ENCODE results near the gene PRCP. TPM values are rescaled to one million over a fixed set of nuclear protein-coding genes. Genes with fewer than 3 reads are reported as not detected.

PRCP gene
- total RNA-seq, 1 experiment from 2014 or later = 56.7 TPM

GRCh38 chr11:82848829-82849228 lies 51.4 kb downstream of the PRCP start:
- H3K9ac ChIP-seq (ENCODE audit: extremely low read depth, insufficient read length, low read length) = no peak overlapping the region
- H3K23me2 ChIP-seq (ENCODE audit: insufficient read length, low read depth, low read length, poor library complexity, severe bottlenecking) = no peaks in the 10 kb centered on the region

More at GRCh38 chr11:82848829-82849228, 51.4 kb downstream of the PRCP start:
- DNase-seq = no peak
- Histone ChIP-seq H3K9me3 (ENCODE audit: control insufficient read depth, low read depth, low read length) (no peaks in the 10 kb centered on the region), H2BK20ac (ENCODE audit: low read depth, low read length, poor library complexity, severe bottlenecking) (no peak overlapping the region), H2BK12ac (ENCODE audit: insufficient read length, low read depth, low read length) (no peak overlapping the region), H3K56ac (ENCODE audit: insufficient read length, low read depth, low read length) (no peak overlapping the region), H3K4me2 (ENCODE audit: insufficient read depth, insufficient read length, low read length) (no peak overlapping the region), H2AFZ (ENCODE audit: low read length) (no peak overlapping the region), H3K18ac (ENCODE audit: insufficient read length, low read depth, low read length) (no peak overlapping the region), H2BK15ac (ENCODE audit: low read depth, low read length) (no peak overlapping the region), H2BK120ac (ENCODE audit: low read depth, low read length, poor library complexity, severe bottlenecking) (no peak overlapping the region), H3K79me2 (ENCODE audit: insufficient read depth, low read length) (no peaks in the 10 kb centered on the region), H3K27ac (ENCODE audit: insufficient read length, low read depth, low read length) (no peak overlapping the region), H4K8ac (replicated peaks; ENCODE audit: insufficient read length, low read depth, low read length) (no peak overlapping the region), H4K5ac (ENCODE audit: insufficient read length, low read depth, low read length) (no peak overlapping the region), H2BK5ac (ENCODE audit: insufficient read length, low read length) (no peak overlapping the region), H3K4me1 (ENCODE audit: insufficient read depth, low read length) (no peaks in the 10 kb centered on the region), H3K27me3 (ENCODE audit: insufficient read depth, low read length) (no peaks in the 10 kb centered on the region), H3K14ac (ENCODE audit: insufficient read depth, low read length) (no peak overlapping the region), H3K23ac (ENCODE audit: insufficient read length, low read depth, low read length) (no peak overlapping the region), H2AK5ac (ENCODE audit: insufficient read length, low read length) (no peak overlapping the region), H3K4ac (ENCODE audit: low read depth, low read length) (no peak overlapping the region), H3T11ph (ENCODE audit: low read length) (no peak overlapping the region), H3K79me1 (ENCODE audit: insufficient read depth, low read depth, low read length, poor library complexity, severe bottlenecking) (no peaks in the 10 kb centered on the region), H4K20me1 (ENCODE audit: control insufficient read depth, insufficient read depth, insufficient read length) (no peaks in the 10 kb centered on the region), H4K91ac (ENCODE audit: insufficient read length, low read depth, low read length) (no peak overlapping the region)
- H3K4me3 Mint-ChIP-seq = no peak overlapping the region
- H3K27me3 Mint-ChIP-seq (ENCODE audit: low read depth) = no peaks in the 10 kb centered on the region
- TF ChIP-seq CTCF (conservative IDR thresholded peaks at IDR 0.05) = no peak
- H3K36me3 Mint-ChIP-seq (ENCODE audit: insufficient read depth in 1 of 3, low read depth in 3 of 3) = no peaks in the 10 kb centered on the region
- H3K4me1 Mint-ChIP-seq = peaks cover 15 to 19% of the 10 kb centered on the region in 2 experiments
- no peaks in the 10 kb centered on the region for H3K9me3 Mint-ChIP-seq
- no peak overlapping the region for H3K27ac Mint-ChIP-seq
